K562 (cell line): ENCODE measurements around the gene CDCP1. TPM values are rescaled to one million over a fixed set of nuclear protein-coding genes. Genes with fewer than 3 reads are reported as not detected.
A peak's percentile ranks its signal among the peaks of the same experiment; 100 is the strongest.

Experiments used
- ASH1L ChIP-seq: fragments of 450-650 bp; IDR thresholded peaks from 2 replicates; pipeline ENCODE4 v1.6.1; 2018; ENCODE audit warnings: borderline replicate concordance, mild to moderate bottlenecking, low read depth; ENCODE audit not compliant: partially characterized antibody
- BDP1 ChIP-seq: IDR thresholded peaks from 3 replicates; pipeline ENCODE4 v1.6.1; 2011; ENCODE audit not compliant: insufficient read length, insufficient read depth
- CCAR2 ChIP-seq: fragments of 200-400 bp; formaldehyde crosslinking; IDR thresholded peaks from 2 replicates; pipeline ENCODE4 v1.6.1; 2017; ENCODE audit warnings: mild to moderate bottlenecking, low read depth, low read length
- CHD4 ChIP-seq: fragments of 200-600 bp; sonication (generic); IDR thresholded peaks from 3 replicates; pipeline ENCODE4 v1.6.1; 2012; ENCODE audit warnings: low read depth, mild to moderate bottlenecking, mixed read lengths, low read length, inconsistent platforms; ENCODE audit not compliant: insufficient read depth, insufficient replicate concordance, poor library complexity, severe bottlenecking
- E2F3 ChIP-seq: fragments of 250-450 bp; sonication (Bioruptor Pico); IDR thresholded peaks from 2 replicates; pipeline ENCODE4 v1.4.0; 2020; ENCODE audit warnings: mild to moderate bottlenecking
- IRF9 ChIP-seq: fragments of 450-650 bp; IDR thresholded peaks from 2 replicates; pipeline ENCODE4 v1.6.1; 2016; ENCODE audit warnings: missing biosample characterization, missing genetic modification characterization
- KDM1A ChIP-seq, 2 experiments: fragments of 450-650 bp; IDR thresholded peaks; 2 replicates each; pipeline ENCODE4 v1.6.1; 2016; ENCODE audit warnings: mild to moderate bottlenecking in 2 of 2
- KDM5B ChIP-seq: fragments of 200-600 bp; sonication (generic); IDR thresholded peaks from 2 replicates; pipeline ENCODE4 v1.6.1; 2012; ENCODE audit warnings: low read depth, mild to moderate bottlenecking, moderate library complexity, low read length, control low read depth, inconsistent platforms; ENCODE audit not compliant: insufficient replicate concordance
- MXD1 ChIP-seq: fragments of 250-450 bp; sonication (Bioruptor Pico); IDR thresholded peaks from 2 replicates; pipeline ENCODE4 v1.8.0; 2021; ENCODE audit warnings: borderline replicate concordance, mild to moderate bottlenecking, moderate library complexity; ENCODE audit not compliant: poor library complexity, severe bottlenecking
- PBX2 ChIP-seq, 2 experiments: IDR thresholded peaks in 1 of 2; conservative IDR thresholded peaks in 1 of 2; 2 replicates each; pipeline ENCODE4 v1.6.1; 2016; ENCODE audit warnings: low read depth in 2 of 2, mild to moderate bottlenecking in 1 of 2, missing compliant biosample characterization in 1 of 2, missing genetic modification characterization in 1 of 2, moderate library complexity in 1 of 2
- SMARCA4 ChIP-seq: fragments of 450-650 bp; IDR thresholded peaks from 2 replicates; pipeline ENCODE4 v1.6.1; 2016
- STAT5B ChIP-seq: fragments of 250-450 bp; sonication (Bioruptor Pico); IDR thresholded peaks from 2 replicates; pipeline ENCODE4 v1.8.0; 2021; ENCODE audit warnings: mild to moderate bottlenecking, inconsistent platforms
- SUPT5H ChIP-seq: fragments of 450-650 bp; IDR thresholded peaks from 2 replicates; pipeline ENCODE4 v1.6.1; 2016
- ZNF133 ChIP-seq: fragments of 250-450 bp; sonication (Bioruptor Pico); IDR thresholded peaks from 2 replicates; pipeline ENCODE4 v1.4.0; 2020; ENCODE audit warnings: mild to moderate bottlenecking
- ZNF239 ChIP-seq: fragments of 250-450 bp; sonication (Bioruptor Pico); IDR thresholded peaks from 2 replicates; pipeline ENCODE4 v1.4.0; 2020; ENCODE audit warnings: mild to moderate bottlenecking
- ZNF277 ChIP-seq: fragments of 250-450 bp; sonication (Bioruptor Pico); IDR thresholded peaks from 2 replicates; pipeline ENCODE4 v1.8.0; 2022; ENCODE audit warnings: inconsistent platforms, mild to moderate bottlenecking, moderate library complexity, borderline replicate concordance
- ZNF449 ChIP-seq: fragments of 250-450 bp; sonication (Bioruptor Pico); IDR thresholded peaks from 2 replicates; pipeline ENCODE4 v1.8.0; 2022; ENCODE audit warnings: moderate library complexity, mild to moderate bottlenecking, inconsistent platforms
- ZNF695 ChIP-seq: fragments of 450-650 bp; formaldehyde crosslinking; IDR thresholded peaks from 2 replicates; pipeline ENCODE4 v1.4.0; 2020; ENCODE audit warnings: mild to moderate bottlenecking, moderate library complexity
- ZNF766 ChIP-seq: fragments of 200-800 bp; sonication (Bioruptor generic); conservative IDR thresholded peaks from 2 replicates; pipeline ENCODE4 v1.6.1; 2016; ENCODE audit warnings: missing genetic modification characterization, missing compliant biosample characterization
- ZNF780A ChIP-seq: fragments of 250-450 bp; sonication (Bioruptor Pico); IDR thresholded peaks from 2 replicates; pipeline ENCODE4 v1.5.0; 2021; ENCODE audit warnings: mild to moderate bottlenecking
- polyA plus RNA-seq, 8 experiments: library from polyadenylated mRNA; depleted of rRNA in 4 of 8; stranded (reverse) in 5 of 8; unstranded in 3 of 8; fragments of >200 nt; fragmentation: Nextera tagmentation in 2 of 8; fragmentation: Illumina TruSeq in 1 of 8; extraction: Ambion mirVana in 2 of 8; extraction: Trizol in 1 of 8; gene quantifications; 2 replicates each; pipeline versions ENCODE4 v1.2.1 to v1.2.3, GENCODE V29; 2011 to 2014; ENCODE audit warnings: inconsistent platforms in 1 of 8, missing spikeins in 1 of 8
- total RNA-seq, 7 experiments: library from RNA; depleted of rRNA in 6 of 7; stranded (reverse); fragments of >200 nt in 6 of 7; fragmentation: Illumina TruSeq in 2 of 7; extraction: Trizol in 2 of 7; gene quantifications; 2 replicates each; pipeline versions ENCODE4 v1.2.1 to v1.2.3, GENCODE V29; 2011 to 2021; ENCODE audit warnings: low replicate concordance in 1 of 7

Gene CDCP1
- total and polyA plus RNA-seq, 9 of the 15 experiments (the other 6 are each of a cell fraction or from before 2014, with no cell fraction given), result 3.9 to 16.4 (median 5.2) TPM

- peak; percentile 100 for TF ChIP-seq E2F3
- TF ChIP-seq PBX2 (CRISPR knock-in tag; IDR thresholded peaks at IDR 0.05; ENCODE audit: low read depth), result no peak
- TF ChIP-seq PBX2 (tag; conservative IDR thresholded peaks at IDR 0.05; ENCODE audit: low read depth), result peak; percentile 98
- TF ChIP-seq ZNF133 (CRISPR knock-in tag), result peak; percentile 100
- peak; percentile 71; the same call in 1 of the 2 replicates for TF ChIP-seq ZNF277 (CRISPR knock-in tag)
- no peak for TF ChIP-seq CCAR2
- TF ChIP-seq MXD1 (CRISPR knock-in tag), result peak; percentile 97
- peak; percentile 100 for TF ChIP-seq ZNF766
- TF ChIP-seq KDM5B, result peak; percentile 51
- TF ChIP-seq ASH1L, result no peak
- peak; percentile 100 for TF ChIP-seq ZNF449 (CRISPR knock-in tag)
- peak; percentile 100 for TF ChIP-seq ZNF695 (CRISPR knock-in tag)
- peak; percentile 91 for TF ChIP-seq SMARCA4
- TF ChIP-seq BDP1, result no peak
- TF ChIP-seq CHD4, result no peak
- peak; percentile 100 for TF ChIP-seq ZNF239 (CRISPR knock-in tag)
- peak; percentile 100 for TF ChIP-seq STAT5B (CRISPR knock-in tag)
- TF ChIP-seq KDM1A (IDR thresholded peaks at IDR 0.05), result no peak
- peak; percentile 78 for TF ChIP-seq SUPT5H
- TF ChIP-seq ZNF780A (CRISPR knock-in tag), result peak; percentile 100
- peak; percentile 100 for TF ChIP-seq IRF9 (tag)
These were observed 81.4 kb downstream of the CDCP1 start (continued) for GRCh38 chr3:45064512-45065372.
